Measurements from ENCODE around the gene SLC25A12. TPM values are rescaled to one million over a fixed set of nuclear protein-coding genes. Genes with fewer than 3 reads are reported as not detected.
"Not testable (repeated sequence)": the region's sequence is repeated elsewhere in the genome, so short reads cannot be mapped to it uniquely, and the experiment has no call there.

SLC25A12 gene
- polyA plus RNA-seq, 1 of the 3 experiments (the other 2 are of a cell fraction) = 13.0 TPM

DNA sequence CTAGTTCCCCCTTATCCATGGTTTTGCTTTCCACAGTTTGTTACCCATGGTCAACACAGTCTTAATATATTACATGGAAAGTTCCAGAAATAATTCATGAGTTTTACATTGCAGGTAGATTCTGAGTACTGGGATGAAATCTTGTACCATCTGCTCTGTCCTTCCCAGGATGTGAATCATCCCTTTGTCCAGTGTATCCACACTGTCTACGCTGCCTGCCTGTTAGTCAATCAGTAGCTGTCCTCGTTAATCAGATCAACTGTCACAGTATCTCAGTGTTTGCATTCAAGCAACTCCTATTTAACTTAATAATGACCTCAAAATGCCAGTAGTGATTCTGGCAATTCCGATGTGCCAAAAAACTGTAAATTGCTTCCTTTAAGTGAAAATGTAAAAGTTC lies 130.4 kb downstream of the SLC25A12 start:
- H2AFZ ChIP-seq (ENCODE audit: low read depth) = no peak overlapping the region
- TF ChIP-seq, protein P1, sequence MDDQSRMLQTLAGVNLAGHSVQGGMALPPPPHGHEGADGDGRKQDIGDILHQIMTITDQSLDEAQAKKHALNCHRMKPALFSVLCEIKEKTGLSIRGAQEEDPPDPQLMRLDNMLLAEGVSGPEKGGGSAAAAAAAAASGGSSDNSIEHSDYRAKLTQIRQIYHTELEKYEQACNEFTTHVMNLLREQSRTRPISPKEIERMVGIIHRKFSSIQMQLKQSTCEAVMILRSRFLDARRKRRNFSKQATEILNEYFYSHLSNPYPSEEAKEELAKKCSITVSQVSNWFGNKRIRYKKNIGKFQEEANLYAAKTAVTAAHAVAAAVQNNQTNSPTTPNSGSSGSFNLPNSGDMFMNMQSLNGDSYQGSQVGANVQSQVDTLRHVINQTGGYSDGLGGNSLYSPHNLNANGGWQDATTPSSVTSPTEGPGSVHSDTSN (IDR thresholded peaks at IDR 0.05) = peak; percentile 71
- no peak for TF ChIP-seq JUND (IDR thresholded peaks at IDR 0.05)
- H3K9me2 ChIP-seq = no peaks in the 10 kb centered on the region
- no peak overlapping the region for H3K27ac ChIP-seq (ENCODE audit: low read depth in 2 of 2, low read length in 1 of 2)
- WGBS (ENCODE audit: low lambda C conversion rate) = 82% methylated on average over 3 of the region's 3 CpGs
- H3K79me2 ChIP-seq (ENCODE audit: insufficient read depth) = no peaks in the 10 kb centered on the region
- H3K4me2 ChIP-seq = no peak overlapping the region
- peaks cover 4% of the 10 kb centered on the region for H3F3A ChIP-seq (replicated peaks; ENCODE audit: insufficient read depth)
- H3K36me3 ChIP-seq (replicated peaks in 1 of 2; ENCODE audit: control insufficient read depth in 1 of 2, insufficient read depth in 2 of 2, low read length in 1 of 2) = peaks cover 20 to 49% of the 10 kb centered on the region in 2 experiments
- H3K27me3 ChIP-seq (ENCODE audit: insufficient read depth) = no peaks in the 10 kb centered on the region
- no peaks in the 10 kb centered on the region for H4K20me1 ChIP-seq (ENCODE audit: insufficient read depth)
- no peak overlapping the region for H3K9ac ChIP-seq
- POLR2A ChIA-PET = no interaction called here
- CTCF ChIA-PET = no interaction called here
- no peaks in the 10 kb centered on the region for H3K9me3 ChIP-seq
- peaks cover 0 to 5% of the 10 kb centered on the region in 2 experiments; a peak in 2 of 4 replicates for H3K4me1 ChIP-seq (ENCODE audit: control insufficient read depth in 1 of 2, insufficient read depth in 2 of 2, low read depth in 1 of 2, low read length in 1 of 2)
- H3K4me3 ChIP-seq (ENCODE audit: low read depth in 2 of 2, low read length in 1 of 2) = no peak overlapping the region
- DNase-seq = no peak

DNA sequence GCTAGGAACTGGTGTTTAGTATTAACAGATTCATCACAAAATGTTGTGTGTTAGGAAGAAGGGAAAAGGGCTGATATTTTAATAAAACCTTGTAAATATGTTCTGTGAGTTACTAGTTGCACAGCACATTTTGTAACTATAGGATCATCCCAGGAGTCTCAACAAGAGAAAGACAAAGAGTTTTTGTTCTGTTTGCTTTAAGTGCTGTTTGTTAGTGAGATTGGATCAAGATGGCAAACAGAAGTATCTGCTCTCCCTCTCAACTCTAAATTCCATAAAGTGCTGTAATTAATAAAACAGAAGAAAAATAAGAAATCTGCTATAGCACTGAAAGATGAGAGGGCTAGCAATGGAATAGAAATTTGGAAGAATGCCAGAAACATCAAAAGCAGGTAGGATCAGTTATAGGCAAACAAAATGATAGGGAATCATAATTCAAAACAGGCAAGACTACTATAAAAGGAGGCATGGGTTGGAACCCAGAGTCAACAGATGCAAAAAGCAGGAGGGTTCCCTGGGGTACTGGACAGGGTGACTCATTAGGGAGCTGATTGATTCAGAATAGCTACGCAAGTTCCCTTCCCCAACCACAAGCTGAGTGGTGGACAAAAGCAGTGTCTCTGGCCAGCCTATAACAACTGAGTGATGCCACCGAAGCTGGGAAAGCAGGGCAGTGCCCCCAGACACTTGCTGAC lies 131.0 kb downstream of the SLC25A12 start:
- Histone ChIP-seq H3K4me1 (ENCODE audit: control insufficient read depth in 1 of 2, insufficient read depth in 2 of 2, low read depth in 1 of 2, low read length in 1 of 2) (peaks cover 0 to 5% of the 10 kb centered on the region in 2 experiments; a peak in 2 of 4 replicates), H3F3A (replicated peaks; ENCODE audit: insufficient read depth) (peaks cover 4% of the 10 kb centered on the region), H3K9ac (no peak overlapping the region), H2AFZ (ENCODE audit: low read depth) (no peak overlapping the region), H3K27me3 (ENCODE audit: insufficient read depth) (no peaks in the 10 kb centered on the region), H3K4me3 (ENCODE audit: low read depth in 2 of 2, low read length in 1 of 2) (no peak overlapping the region), H4K20me1 (ENCODE audit: insufficient read depth) (no peaks in the 10 kb centered on the region), H3K79me2 (ENCODE audit: insufficient read depth) (no peaks in the 10 kb centered on the region), H3K27ac (ENCODE audit: low read depth in 2 of 2, low read length in 1 of 2) (no peak overlapping the region; a peak in 1 of 4 replicates), H3K36me3 (replicated peaks in 1 of 2; ENCODE audit: control insufficient read depth in 1 of 2, insufficient read depth in 2 of 2, low read length in 1 of 2) (peaks cover 20 to 52% of the 10 kb centered on the region in 2 experiments), H3K9me2 (no peaks in the 10 kb centered on the region), H3K9me3 (no peaks in the 10 kb centered on the region), H3K4me2 (no peak overlapping the region)
- ChIA-PET POLR2A (no interaction called here), CTCF (no interaction called here)
- 83% methylated on average over 2 of the region's 2 CpGs for WGBS (ENCODE audit: low lambda C conversion rate)
- peak; percentile 20 for DNase-seq
- TF ChIP-seq NFIC (IDR thresholded peaks at IDR 0.05; ENCODE audit: borderline replicate concordance) (peak; percentile 57; the same call in 1 of the 2 replicates), FOSL2 (IDR thresholded peaks at IDR 0.05; ENCODE audit: borderline replicate concordance, low read depth) (peak; percentile 2; the same call in 1 of the 2 replicates), TCF12 (IDR thresholded peaks at IDR 0.05) (0 out of 2 replicates have a peak, but pooled peaks have one; percentile 31), GATA2 (CRISPR knock-in tag; IDR thresholded peaks at IDR 0.05) (no peak), NRF1 (IDR thresholded peaks at IDR 0.05; ENCODE audit: low read depth, low read length) (no peak)

DNA sequence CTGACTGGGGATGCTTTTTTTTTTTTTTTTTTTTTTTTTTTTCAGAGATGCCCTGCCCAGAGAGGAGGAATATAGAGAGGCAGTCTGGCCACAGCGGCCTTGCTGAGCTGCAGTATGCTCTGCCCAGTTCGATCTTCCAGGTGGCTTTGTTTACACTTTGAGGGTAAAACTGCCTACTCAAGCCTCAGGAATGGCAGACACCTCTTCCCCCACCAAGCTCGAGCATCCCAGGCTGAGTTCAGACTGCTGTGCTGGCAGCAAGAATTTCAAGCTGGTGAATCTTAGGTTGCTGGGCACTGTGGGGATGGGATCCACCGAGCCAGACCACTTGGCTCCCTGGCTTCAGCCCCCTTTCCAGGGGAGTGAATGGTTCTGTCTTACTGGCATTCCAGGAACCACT lies 132.9 kb downstream of the SLC25A12 start:
- H2AFZ ChIP-seq (ENCODE audit: low read depth); H3K9me2 ChIP-seq; H3K27ac ChIP-seq (ENCODE audit: low read depth in 2 of 2, low read length in 1 of 2); H3K4me3 ChIP-seq (ENCODE audit: low read depth in 2 of 2, low read length in 1 of 2); DNase-seq; H3F3A ChIP-seq (replicated peaks; ENCODE audit: insufficient read depth); H3K4me2 ChIP-seq; H3K79me2 ChIP-seq (ENCODE audit: insufficient read depth); H3K9me3 ChIP-seq; H3K9ac ChIP-seq; POLR2A ChIA-PET; H3K4me1 ChIP-seq (ENCODE audit: control insufficient read depth in 1 of 2, insufficient read depth in 2 of 2, low read depth in 1 of 2, low read length in 1 of 2); H3K27me3 ChIP-seq (ENCODE audit: insufficient read depth); H4K20me1 ChIP-seq (ENCODE audit: insufficient read depth): not testable (repeated sequence)
- WGBS (ENCODE audit: low lambda C conversion rate) = 92% methylated on average over 3 of the region's 4 CpGs
- H3K36me3 ChIP-seq (replicated peaks in 1 of 2; ENCODE audit: control insufficient read depth in 1 of 2, insufficient read depth in 2 of 2, low read length in 1 of 2) = peaks cover 20 to 51% of the 10 kb centered on the region in 2 experiments
- CTCF ChIA-PET = interaction anchor here (1.5 kb wide), 1 partner anchor 11 kb away, joined by 5 read pairs; no protein-coding TSS in a partner anchor

DNA sequence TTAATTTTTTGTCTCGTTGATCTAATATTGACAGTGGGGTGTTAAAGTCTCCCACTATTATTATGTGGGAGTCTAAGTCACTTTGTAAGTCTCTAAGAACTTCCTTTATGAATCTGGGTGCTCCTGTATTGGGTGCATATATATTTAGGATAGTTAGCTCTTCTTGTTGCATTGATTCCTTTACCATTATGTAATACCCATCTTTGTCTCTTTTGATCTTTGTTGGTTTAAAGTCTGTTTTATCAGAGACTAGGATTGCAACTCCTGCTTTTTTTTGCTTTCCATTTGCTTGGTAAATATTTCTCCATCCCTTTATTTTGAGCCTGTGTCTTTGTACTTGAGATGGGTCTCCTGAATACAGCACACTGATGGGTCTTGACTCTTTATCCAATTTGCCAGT lies 135.3 kb downstream of the SLC25A12 start:
- POLR2A ChIA-PET; H2AFZ ChIP-seq (ENCODE audit: low read depth): not testable (repeated sequence)

More for the DNA sequence above, 135.3 kb downstream of the SLC25A12 start:
- CTCF ChIA-PET; DNase-seq; H3K4me3 ChIP-seq (ENCODE audit: low read depth in 2 of 2, low read length in 1 of 2); H3K9me3 ChIP-seq; H3K27me3 ChIP-seq (ENCODE audit: insufficient read depth); H3K79me2 ChIP-seq (ENCODE audit: insufficient read depth); H3K9ac ChIP-seq; H3F3A ChIP-seq (replicated peaks; ENCODE audit: insufficient read depth); H3K4me2 ChIP-seq; H3K9me2 ChIP-seq; H4K20me1 ChIP-seq (ENCODE audit: insufficient read depth); H3K27ac ChIP-seq (ENCODE audit: low read depth in 2 of 2, low read length in 1 of 2); H3K4me1 ChIP-seq (ENCODE audit: control insufficient read depth in 1 of 2, insufficient read depth in 2 of 2, low read depth in 1 of 2, low read length in 1 of 2): not testable (repeated sequence)
- WGBS (ENCODE audit: low lambda C conversion rate) = 100% methylated on average over 1 of the region's 1 CpG
- peaks cover 27 to 53% of the 10 kb centered on the region in 2 experiments for H3K36me3 ChIP-seq (replicated peaks in 1 of 2; ENCODE audit: control insufficient read depth in 1 of 2, insufficient read depth in 2 of 2, low read length in 1 of 2)
